Retina (tissue), 1 donor: ENCODE data around the gene INTS4.
"Not testable (repeated sequence)": the region's sequence is repeated elsewhere in the genome, so short reads cannot be mapped to it uniquely, and the experiment has no call there.

Source experiments
- DNase-seq: peaks from one replicate; pipeline ENCODE4 v3.0.0-alpha.2; 2016

Gene INTS4

DNA sequence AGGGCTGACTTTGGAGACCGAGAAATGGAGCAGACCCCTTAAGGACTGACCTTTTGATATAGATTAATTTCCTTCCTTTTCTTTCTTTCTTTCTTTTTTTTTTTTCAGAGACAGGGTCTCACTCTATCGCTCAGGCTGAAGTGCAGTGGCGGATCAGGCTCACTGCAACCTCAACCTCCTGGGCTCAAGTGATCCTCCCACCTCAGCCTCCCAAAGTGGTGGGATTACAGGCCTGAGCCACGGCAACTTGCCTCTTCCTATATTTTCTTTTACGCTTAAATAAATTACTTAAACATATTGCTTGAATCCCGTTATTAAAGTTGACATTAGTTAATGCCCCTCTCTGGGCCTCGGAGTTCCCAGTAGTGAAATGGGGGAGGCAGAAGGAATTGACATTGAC lies 29.0 kb upstream of the INTS4 start:
- no peak for DNase-seq

DNA sequence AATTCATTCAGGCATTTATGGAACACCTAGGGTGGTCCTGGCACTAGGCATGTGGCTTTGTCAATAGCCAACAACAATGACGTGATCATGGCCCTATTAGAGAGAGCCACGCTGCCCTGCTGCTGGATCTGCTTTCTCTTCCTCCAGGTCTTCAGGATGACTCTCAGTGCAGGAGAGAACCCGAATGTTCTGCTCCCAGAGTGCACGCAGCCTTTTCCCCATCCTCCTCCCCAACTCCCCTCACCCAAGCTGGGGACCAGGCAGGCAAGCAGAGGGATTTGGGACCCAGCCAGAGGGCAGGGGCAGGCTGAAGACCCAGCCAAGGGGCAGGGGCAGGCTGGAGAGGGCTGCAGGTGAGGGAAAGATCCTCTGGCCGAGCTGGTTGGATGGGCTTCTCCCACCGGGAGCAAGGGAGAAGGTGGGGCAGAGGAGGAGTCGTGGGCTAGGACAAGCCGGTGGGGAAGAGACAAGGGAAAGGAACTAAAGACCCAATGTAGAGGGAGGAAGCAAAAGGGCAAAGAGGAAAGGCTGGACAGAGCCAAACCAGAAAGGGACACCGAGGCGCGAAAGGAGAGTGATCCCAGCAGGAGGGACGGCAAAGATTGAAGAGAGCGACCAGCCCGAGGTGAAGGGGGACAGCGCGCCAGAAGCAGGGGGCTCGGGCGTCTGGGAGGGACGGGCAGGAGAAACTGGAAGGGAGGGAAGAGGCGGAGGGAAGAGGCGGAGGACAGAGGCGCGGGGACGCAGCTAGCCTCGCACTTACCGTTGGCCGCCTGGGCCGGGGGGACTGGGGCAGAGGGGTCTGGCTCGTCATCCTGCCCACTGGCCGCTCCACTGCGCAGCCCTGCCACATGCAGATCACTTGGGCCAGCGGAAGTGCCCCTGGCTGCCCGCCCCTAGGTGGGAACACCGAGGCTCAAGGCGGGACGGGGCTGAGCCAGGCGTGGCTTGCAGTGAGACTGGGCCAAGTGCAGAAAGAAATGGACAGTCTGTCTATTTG lies 28.2 kb upstream of the INTS4 start, which contains the start of gene KCTD14:
TSS of gene KCTD14 (minus strand) at position 880 of the 1,000 bp plus-strand sequence. CDS start at position 853, 27 bp downstream.
- DNase-seq = peak; percentile 69

DNA sequence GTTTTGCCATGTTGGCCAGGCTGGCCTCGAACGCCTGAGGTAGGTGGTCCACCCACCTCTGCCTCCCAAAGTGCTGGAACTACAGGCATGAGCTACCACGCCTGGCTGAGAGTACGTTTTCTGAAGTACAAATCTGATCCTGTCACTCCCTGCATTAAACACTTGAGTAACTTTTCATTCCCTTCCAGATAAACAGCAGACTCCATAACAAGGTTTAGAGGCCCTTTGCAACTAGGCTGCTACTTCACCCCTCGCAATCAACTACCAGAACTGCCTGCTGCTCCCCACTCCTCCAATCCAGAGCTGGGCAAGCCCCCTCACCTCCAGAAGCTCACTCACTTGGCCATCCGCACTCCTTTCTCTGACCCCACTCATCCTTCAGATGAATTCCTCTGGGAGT lies 27.1 kb upstream of the INTS4 start:
- DNase-seq = no peak

- peak; percentile 34 for DNase-seq
Measured at GRCh38 chr11:78020246-78020645, 25.8 kb upstream of the INTS4 start.

DNA sequence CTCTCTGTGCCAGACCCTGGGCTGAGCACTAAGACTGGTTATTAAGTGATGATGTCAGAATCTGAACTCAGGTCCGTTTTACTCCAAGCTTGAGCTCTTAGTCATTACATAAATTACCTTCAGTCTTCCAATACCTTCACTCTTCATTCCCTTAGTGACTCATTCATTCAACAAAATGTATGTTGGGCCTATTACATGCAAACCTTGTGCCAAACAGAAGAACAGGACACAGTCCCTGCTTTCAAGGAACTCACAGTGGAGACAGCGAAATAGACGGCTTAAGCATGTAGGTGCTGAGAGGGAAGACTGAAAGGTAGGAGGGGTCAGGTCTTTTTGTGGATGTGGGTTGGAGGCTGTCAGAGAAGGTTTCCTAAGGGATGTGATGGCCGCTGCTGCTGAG lies 25.3 kb upstream of the INTS4 start:
- no peak for DNase-seq

DNA sequence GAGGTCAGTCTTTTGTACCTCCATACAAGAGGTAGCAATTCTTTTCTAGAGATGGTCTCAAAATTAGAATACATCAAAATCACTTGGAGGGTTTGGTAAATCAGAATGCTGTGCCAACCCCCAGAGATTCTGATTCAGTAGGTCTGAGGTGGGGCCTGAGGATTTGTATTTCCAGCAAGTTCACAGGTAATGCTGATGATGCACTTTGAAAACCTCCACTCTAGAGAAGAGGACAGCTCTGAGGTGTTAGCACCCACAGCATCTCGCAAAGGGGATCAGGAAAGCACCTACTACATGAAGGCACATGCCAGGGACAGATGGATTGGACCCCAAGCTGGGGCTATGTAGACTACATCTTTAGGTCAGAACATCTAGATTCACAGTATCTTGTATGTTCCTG lies 21.4 kb upstream of the INTS4 start:
- no peak for DNase-seq

DNA sequence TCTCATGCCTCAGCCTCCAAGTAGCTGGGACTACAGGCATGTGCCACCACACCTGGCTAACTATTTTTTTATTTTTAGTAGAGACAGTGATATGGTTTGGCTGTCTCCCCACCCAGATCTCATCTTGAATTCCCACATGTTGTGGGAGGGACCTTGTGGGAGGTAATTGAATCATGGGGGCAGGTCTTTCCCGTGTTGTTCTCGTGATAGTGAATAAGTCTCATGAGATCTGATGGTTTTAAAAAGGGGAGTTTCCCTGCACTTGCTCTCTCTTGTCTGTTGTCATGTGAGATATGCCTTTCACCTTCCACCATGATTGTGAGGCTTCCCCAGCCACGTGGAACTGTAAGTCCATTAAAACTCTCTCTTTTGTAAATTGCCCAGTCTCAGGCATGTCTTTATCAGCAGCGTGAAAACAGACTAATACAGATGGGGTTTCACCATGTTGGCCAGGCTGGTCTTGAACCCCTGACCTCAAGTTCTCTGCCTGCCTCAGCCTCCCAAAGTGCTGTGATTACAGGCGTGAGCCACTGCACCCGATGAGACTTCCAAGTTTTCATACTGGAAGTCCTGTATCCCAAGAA lies 20.6 kb upstream of the INTS4 start:
- DNase-seq = not testable (repeated sequence)

GRCh38 chr11:78011301-78011700 lies 16.8 kb upstream of the INTS4 start:
- no peak for DNase-seq

DNA sequence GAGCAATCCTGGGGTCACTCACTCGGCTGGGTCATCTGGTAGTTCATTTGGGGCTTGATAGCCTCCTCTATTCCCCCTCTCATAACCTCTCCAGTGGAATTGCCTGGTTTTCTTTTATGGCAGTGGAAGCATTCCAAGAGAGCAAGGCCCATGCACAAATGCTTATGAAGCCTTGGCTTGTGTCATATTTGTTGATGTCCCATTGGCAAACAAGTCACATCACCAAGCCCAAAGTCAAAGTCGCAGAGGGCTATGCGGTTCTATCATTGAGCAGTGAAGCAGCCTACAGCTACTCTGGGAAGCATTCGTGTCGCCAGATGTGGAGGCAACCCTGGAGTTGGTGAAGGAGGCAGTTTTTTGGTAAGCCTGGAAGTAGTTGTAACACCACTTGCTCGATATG lies 16.3 kb upstream of the INTS4 start:
- no peak for DNase-seq

GRCh38 chr11:78010304-78010703 lies 15.8 kb upstream of the INTS4 start:
- no peak for DNase-seq

DNA sequence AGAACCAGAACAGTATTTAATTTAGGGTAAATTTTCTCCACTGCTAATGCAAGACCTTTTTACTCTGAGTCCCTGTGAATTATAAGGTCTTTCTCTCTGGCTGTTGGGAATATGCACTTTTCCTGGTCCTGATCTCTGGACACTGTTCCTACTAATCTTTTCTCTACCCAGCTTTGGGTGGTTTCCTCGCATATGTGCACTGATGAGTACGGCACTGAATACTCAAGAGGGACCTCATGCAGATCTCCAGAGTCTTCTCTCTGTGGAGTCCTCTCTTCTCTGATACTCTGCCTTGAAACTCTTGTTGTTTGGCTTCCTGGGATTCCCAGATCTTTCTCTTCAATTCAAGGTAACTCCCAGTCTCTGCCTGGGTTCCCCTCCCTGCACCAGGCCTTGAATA lies 14.6 kb upstream of the INTS4 start:
- no peak for DNase-seq

GRCh38 chr11:78000193-78000592 lies 5.7 kb upstream of the INTS4 start:
- DNase-seq = peak; percentile 44

DNA sequence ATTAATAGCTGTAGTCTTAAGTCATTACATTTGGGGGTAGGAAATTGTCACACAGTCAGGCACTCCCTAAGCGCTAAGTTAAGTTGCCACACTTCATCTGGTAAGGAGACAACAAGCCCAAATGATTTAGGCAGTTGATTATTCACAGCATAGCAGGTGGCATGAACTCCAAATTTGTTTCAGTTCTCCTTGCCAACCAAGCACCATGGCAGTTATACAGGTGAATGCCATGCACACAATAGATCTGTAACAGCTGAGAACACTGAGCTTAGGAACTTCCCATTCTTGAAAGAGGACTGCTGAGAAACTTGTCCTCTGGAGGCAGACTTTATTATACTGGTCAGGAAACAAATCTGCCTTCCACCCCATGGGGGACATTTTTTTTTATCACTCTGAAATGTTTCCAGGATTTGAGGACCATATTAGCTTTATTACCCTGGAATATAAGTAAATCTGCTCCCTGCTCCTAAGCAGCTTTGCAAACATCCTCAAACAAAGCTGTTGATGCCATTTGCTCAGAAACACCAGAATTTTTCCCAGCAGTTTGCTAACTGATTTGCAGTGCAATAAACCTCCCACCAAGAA lies 5.1 kb upstream of the INTS4 start:
- no peak for DNase-seq

DNA sequence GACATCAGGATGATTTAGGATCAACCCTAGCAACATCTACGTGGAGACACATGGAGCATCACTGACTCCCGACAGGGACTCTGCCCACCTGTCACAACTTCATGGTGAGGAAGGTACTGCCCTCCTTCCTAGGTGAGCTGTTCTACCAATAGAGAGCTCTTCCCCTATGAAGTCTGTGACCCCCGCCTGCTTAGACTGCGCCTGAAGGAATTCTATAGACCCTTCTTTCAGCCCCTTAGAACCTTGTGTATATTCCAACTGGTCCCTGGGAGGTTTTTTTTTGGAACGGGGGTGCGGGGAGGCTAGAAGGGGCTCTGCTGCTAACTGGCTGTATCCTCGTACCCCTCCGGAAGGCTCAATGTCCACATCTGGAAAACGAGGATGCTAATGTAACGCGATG lies 566 bp downstream of the INTS4 start:
- no peak for DNase-seq

DNA sequence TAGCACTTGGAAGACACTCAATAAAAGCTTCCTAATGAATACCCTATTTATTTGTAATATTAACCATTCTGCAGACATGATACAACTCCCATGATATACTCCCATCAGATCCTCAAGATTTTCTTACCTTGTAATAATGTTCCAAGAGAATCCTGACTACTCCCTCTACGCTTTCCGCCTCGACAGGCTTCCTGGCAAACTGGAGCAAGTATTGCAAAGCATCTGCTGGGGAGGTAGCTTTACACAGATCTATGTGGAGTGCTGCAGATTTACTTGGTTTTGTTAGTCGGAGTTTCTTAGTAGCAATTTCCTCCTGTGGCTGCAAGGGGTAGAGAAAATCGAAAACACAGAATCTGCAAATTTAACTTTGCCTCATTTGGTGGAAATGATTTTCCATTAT lies 3.5 kb downstream of the INTS4 start:
- DNase-seq = no peak

DNA sequence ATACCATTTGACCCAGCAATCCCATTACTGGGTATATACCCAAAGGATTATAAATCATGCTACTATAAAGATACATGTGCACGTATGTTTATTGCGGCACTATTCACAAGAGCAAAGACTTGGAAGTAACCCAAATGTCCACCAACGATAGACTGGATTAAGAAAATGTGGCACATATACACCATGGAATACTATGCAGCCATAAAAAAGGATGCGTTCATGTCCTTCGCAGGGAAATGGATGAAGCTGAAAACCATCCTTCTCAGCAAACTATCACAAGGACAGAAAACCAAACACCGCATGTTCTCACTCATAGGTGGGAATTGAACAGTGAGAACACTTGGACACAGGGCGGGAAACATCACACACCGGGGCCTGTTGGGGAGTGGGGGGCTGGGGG lies 8.0 kb downstream of the INTS4 start:
- DNase-seq = not testable (repeated sequence)

- no peak for DNase-seq
Measured at GRCh38 chr11:77981346-77981947, 13.0 kb downstream of the INTS4 start.

GRCh38 chr11:77968337-77968736 lies 26.1 kb downstream of the INTS4 start:
- no peak for DNase-seq

DNA sequence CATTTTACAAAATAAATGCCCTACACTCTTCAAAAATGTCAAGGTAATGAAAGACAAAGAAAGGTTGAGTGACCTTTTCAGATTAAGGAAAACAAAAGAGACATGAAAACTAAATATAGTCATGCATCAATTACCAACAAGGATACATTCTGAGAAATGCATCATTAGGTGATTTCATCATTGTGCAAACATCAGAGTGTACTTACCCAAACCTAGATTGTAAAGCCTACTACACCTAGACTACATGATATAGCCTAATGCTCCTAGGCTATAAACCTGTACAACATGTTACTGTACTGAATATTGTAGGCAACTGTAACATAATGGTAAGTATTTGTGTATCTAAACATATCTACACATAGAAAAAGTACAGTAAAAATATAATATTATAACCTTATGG lies 26.7 kb downstream of the INTS4 start:
- no peak for DNase-seq

DNA sequence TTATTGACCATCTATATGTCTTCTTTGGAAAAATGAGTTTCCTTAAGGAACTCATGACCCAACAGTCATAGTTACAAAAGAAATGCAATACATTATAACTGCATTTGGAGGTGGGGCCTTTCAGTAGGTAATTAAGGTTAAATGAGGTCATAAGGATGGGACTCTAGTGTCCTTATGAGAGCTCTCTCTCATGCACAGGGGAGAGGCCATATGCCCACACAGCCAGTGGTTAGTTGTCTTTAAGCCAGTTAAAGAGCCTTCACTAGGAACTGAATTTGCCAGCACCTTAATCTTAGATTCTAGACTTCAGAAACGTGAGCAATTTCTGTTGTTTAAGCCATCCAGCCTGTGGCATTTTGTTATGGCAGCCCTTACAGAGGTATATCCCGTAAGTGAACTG lies 27.3 kb downstream of the INTS4 start:
- DNase-seq = no peak

- DNase-seq = no peak
Measured at GRCh38 chr11:77966338-77966737, 28.1 kb downstream of the INTS4 start.

- no peak for DNase-seq
Measured at GRCh38 chr11:77959434-77959833, 35.0 kb downstream of the INTS4 start.

DNA sequence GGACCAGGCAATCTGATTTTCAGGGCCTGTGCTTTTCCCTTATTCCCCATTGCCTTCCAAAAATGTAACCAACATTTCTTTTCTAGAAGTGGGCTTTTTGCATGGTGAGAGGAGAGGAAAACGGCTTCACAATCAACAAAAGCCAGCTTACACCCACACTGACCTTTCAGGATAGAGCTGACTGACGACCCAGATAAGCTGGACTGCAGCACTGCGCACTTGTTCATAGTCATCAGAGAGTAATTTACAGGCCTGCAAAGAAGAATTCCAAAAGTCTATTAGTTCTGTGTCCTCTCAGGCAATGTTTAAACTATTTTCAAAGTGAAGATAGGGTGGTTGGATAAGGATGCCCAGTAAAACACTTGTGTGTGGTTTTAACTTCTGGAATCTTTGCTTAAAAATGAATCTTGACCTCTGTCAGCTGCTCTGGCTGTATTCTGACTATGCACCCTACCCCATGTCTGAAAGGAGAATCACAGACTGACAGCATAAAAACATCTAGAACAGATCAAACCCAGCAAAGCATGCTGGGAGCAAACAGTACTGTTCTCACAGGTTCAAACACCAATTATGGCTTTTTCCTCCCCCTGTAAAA lies 35.8 kb downstream of the INTS4 start:
- DNase-seq = not testable (repeated sequence)
